HEK293 (cell line): ENCODE results near the gene FAM199X.

Experiments
- ELK4 ChIP-seq: IDR thresholded peaks from 2 replicates; pipeline ENCODE4 v1.6.1; 2011; ENCODE audit warnings: mild to moderate bottlenecking, low read depth, low read length, borderline replicate concordance
- REST ChIP-seq: fragments of 450-650 bp; formaldehyde crosslinking; IDR thresholded peaks from 2 replicates; pipeline ENCODE4 v1.5.1; 2016; ENCODE audit warnings: missing biosample characterization, missing genetic modification characterization
- SALL2 ChIP-seq: fragments of 450-650 bp; formaldehyde crosslinking; IDR thresholded peaks from 2 replicates; pipeline ENCODE4 v1.5.0; 2017; ENCODE audit warnings: missing biosample characterization, mild to moderate bottlenecking, missing genetic modification characterization, borderline replicate concordance
- TCF7L2 ChIP-seq: IDR thresholded peaks from 2 replicates; pipeline ENCODE4 v1.6.1; 2011; ENCODE audit warnings: low read depth, mild to moderate bottlenecking, inconsistent platforms, low read length, moderate library complexity, borderline replicate concordance
- YY1 ChIP-seq: fragments of 450-650 bp; formaldehyde crosslinking; IDR thresholded peaks from 2 replicates; pipeline ENCODE4 v1.5.1; 2018; ENCODE audit warnings: missing biosample characterization, missing genetic modification characterization
- ZBTB17 ChIP-seq: fragments of 450-650 bp; formaldehyde crosslinking; IDR thresholded peaks from 2 replicates; pipeline ENCODE4 v1.5.1; 2016; ENCODE audit warnings: missing biosample characterization, missing genetic modification characterization
- ZEB2 ChIP-seq: fragments of 450-650 bp; formaldehyde crosslinking; IDR thresholded peaks from 2 replicates; pipeline ENCODE4 v1.5.1; 2016; ENCODE audit warnings: missing biosample characterization, missing genetic modification characterization
- ZNF274 ChIP-seq, 2 experiments: fragments of 200-500 bp in 1 of 2; fragments of 450-650 bp in 1 of 2; sonication (Bioruptor generic) in 1 of 2; formaldehyde crosslinking in 1 of 2; IDR thresholded peaks; 2 replicates each; pipeline versions ENCODE4 v1.5.1 to v1.6.1; 2014 to 2016; ENCODE audit warnings: borderline replicate concordance in 1 of 2, inconsistent platforms in 1 of 2, low read length in 1 of 2, missing biosample characterization in 1 of 2, missing genetic modification characterization in 1 of 2
- ZNF521 ChIP-seq: fragments of 450-650 bp; formaldehyde crosslinking; IDR thresholded peaks from 2 replicates; pipeline ENCODE4 v1.5.1; 2017; ENCODE audit warnings: missing biosample characterization, mild to moderate bottlenecking, missing genetic modification characterization
- ZNF571 ChIP-seq: fragments of 450-650 bp; formaldehyde crosslinking; IDR thresholded peaks from 2 replicates; pipeline ENCODE4 v1.5.0; 2017; ENCODE audit warnings: missing biosample characterization, missing genetic modification characterization
- ZSCAN16 ChIP-seq: fragments of 450-650 bp; formaldehyde crosslinking; IDR thresholded peaks from 2 replicates; pipeline ENCODE4 v1.5.1; 2016; ENCODE audit warnings: missing biosample characterization, missing genetic modification characterization
- TF ChIP-seq, protein P1 (sequence below): fragments of 450-650 bp; formaldehyde crosslinking; IDR thresholded peaks from 2 replicates; pipeline ENCODE4 v1.5.1; 2016; ENCODE audit warnings: missing biosample characterization, missing genetic modification characterization
- TF ChIP-seq, protein P2 (sequence below): fragments of 450-650 bp; formaldehyde crosslinking; IDR thresholded peaks from 2 replicates; pipeline ENCODE4 v1.5.1; 2016; ENCODE audit warnings: missing biosample characterization, missing genetic modification characterization, low read depth

DNA sequence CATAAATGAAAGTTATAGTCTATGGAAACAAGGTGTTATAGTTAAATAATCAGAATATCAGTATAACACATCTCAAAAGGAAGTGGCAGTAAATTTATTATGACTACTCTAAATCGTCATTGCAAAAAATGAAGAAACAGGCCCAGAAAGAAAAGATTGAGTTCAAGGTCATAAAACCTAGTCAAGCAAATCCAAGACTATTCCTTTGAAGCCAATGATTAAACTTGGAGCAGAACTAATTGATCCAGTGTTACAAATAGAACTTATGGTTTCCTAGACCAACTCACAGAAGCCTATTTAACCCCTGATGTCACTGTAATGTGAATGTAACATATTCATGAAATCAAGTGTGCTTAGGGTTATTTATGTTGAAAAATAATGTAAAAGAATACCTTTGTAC lies 1.9 kb downstream of the FAM199X start:
- TF ChIP-seq YY1 (tag by site-specific recombination) (no peak), ZNF571 (no peak), REST (no peak), ZBTB17 (tag by site-specific recombination) (no peak), TCF7L2 (peak; percentile 40; the same call in 1 of the 2 replicates), ZNF521 (no peak), ELK4 (no peak), ZSCAN16 (tag by site-specific recombination) (no peak), ZEB2 (tag by site-specific recombination) (no peak), ZNF274 (IDR thresholded peaks at IDR 0.05; ENCODE audit: low read length) (no peak), ZNF274 (tag by site-specific recombination; IDR thresholded peaks at IDR 0.05; ENCODE audit: borderline replicate concordance) (no peak), SALL2 (tag by site-specific recombination) (no peak)
- TF ChIP-seq, protein P1, sequence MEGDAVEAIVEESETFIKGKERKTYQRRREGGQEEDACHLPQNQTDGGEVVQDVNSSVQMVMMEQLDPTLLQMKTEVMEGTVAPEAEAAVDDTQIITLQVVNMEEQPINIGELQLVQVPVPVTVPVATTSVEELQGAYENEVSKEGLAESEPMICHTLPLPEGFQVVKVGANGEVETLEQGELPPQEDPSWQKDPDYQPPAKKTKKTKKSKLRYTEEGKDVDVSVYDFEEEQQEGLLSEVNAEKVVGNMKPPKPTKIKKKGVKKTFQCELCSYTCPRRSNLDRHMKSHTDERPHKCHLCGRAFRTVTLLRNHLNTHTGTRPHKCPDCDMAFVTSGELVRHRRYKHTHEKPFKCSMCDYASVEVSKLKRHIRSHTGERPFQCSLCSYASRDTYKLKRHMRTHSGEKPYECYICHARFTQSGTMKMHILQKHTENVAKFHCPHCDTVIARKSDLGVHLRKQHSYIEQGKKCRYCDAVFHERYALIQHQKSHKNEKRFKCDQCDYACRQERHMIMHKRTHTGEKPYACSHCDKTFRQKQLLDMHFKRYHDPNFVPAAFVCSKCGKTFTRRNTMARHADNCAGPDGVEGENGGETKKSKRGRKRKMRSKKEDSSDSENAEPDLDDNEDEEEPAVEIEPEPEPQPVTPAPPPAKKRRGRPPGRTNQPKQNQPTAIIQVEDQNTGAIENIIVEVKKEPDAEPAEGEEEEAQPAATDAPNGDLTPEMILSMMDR (tag by site-specific recombination): no peak
- TF ChIP-seq, protein P2, sequence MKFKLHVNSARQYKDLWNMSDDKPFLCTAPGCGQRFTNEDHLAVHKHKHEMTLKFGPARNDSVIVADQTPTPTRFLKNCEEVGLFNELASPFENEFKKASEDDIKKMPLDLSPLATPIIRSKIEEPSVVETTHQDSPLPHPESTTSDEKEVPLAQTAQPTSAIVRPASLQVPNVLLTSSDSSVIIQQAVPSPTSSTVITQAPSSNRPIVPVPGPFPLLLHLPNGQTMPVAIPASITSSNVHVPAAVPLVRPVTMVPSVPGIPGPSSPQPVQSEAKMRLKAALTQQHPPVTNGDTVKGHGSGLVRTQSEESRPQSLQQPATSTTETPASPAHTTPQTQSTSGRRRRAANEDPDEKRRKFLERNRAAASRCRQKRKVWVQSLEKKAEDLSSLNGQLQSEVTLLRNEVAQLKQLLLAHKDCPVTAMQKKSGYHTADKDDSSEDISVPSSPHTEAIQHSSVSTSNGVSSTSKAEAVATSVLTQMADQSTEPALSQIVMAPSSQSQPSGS (tag by site-specific recombination): no peak
